ENCODE measurements around the gene BBC3. TPM values are rescaled to one million over a fixed set of nuclear protein-coding genes. Genes with fewer than 3 reads are reported as not detected.
A peak's percentile ranks its signal among the peaks of the same experiment; 100 is the strongest.

Gene BBC3
- total RNA-seq, 2 donors from 2014 or later = 1.3 to 11.4 TPM

DNA sequence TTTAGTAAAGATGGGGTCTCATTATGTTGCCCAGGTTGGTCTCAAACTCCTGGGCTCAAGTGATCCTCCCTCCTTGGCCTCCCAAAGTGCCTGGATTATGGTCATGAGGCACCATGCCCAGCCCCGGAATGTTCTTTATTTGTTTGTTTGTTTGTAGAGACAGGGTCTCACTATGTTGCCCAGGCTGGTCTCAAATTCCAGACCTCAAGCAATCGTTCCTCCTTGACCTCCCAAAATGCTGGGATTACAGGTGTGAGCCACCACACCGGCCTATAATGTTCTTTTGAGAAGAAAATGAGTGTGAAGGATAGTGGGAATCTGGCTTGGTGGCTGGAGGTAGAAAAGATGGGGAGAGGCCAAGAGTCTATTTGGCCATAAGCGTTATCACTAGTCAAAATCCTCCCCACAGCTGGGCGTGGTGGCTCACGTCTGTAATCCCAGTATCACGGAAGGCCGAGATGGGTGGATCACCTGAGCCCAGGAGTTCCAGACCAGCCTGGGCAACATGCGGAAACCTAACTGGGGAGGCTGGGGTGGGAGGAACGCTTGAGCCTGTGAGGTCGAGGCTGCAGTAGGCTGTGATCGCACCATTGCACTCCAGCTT lies 5.2 kb upstream of the BBC3 start:
- TF ChIP-seq POLR2A (IDR thresholded peaks at IDR 0.05) = no peak
- TF ChIP-seq, protein P1, sequence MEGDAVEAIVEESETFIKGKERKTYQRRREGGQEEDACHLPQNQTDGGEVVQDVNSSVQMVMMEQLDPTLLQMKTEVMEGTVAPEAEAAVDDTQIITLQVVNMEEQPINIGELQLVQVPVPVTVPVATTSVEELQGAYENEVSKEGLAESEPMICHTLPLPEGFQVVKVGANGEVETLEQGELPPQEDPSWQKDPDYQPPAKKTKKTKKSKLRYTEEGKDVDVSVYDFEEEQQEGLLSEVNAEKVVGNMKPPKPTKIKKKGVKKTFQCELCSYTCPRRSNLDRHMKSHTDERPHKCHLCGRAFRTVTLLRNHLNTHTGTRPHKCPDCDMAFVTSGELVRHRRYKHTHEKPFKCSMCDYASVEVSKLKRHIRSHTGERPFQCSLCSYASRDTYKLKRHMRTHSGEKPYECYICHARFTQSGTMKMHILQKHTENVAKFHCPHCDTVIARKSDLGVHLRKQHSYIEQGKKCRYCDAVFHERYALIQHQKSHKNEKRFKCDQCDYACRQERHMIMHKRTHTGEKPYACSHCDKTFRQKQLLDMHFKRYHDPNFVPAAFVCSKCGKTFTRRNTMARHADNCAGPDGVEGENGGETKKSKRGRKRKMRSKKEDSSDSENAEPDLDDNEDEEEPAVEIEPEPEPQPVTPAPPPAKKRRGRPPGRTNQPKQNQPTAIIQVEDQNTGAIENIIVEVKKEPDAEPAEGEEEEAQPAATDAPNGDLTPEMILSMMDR (IDR thresholded peaks at IDR 0.05) = no peak
- H3K27me3 ChIP-seq = peaks cover 0 to 5% of the 10 kb centered on the region in 2 donors
- no peaks in the 10 kb centered on the region for H3K36me3 ChIP-seq (replicated peaks in 1 of 2; ENCODE audit: insufficient read depth in 1 of 2, low read depth in 2 of 2)
- H3K4me1 ChIP-seq = peaks cover 38% of the 10 kb centered on the region
- 83 to 90% methylated on average over 11 to 12 of the region's 12 CpGs for WGBS, 2 donors
- no peaks in the 10 kb centered on the region for H3K9me3 ChIP-seq
- intact Hi-C loops (cut with DNase I) = no loop called here
- ATAC-seq (no peak), DNase-seq (no peak)
- H3K27ac ChIP-seq = no peak overlapping the region
- H3K4me3 ChIP-seq = no peak overlapping the region

DNA sequence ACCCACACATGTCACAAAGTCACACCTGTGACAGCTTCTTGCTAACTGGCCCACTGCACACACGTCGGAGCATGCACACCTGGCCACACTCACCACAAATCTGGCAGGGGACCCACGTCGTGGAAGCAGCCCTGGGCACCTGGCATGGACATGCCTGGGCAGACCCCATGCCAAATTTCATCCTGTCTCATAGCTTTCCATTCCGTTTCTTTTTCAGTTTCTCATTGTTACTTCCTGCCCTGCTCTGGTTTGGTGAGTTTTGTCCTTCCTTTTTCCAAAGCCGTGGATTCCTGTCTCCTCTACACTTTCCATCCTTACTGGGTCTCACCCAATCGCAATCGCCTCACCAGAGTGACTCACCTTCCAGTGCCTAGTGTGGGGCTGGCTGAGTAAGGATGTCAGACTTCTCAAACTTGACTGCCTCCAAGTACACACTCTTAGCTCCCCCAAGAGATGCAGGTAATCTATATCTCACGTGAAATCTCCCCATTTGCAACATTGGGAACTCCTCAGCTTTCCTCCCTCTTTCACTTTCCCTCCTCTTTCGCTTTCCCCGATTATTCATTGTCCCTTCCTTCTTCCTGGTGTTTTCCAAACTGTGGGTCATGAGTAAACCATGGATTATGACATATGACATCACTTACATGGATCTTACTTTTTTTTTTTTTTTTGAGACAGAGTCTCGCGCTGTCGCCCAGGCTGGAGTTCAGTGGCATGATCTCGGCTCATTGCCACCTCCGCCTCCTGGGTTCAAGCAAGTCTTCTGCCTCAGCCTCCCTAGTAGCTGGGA lies 1.6 kb upstream of the BBC3 start:
- DNase-seq = peak in 2 of 4 donors; percentile 31 to 53
- no peak overlapping the region for H3K4me3 ChIP-seq

DNA sequence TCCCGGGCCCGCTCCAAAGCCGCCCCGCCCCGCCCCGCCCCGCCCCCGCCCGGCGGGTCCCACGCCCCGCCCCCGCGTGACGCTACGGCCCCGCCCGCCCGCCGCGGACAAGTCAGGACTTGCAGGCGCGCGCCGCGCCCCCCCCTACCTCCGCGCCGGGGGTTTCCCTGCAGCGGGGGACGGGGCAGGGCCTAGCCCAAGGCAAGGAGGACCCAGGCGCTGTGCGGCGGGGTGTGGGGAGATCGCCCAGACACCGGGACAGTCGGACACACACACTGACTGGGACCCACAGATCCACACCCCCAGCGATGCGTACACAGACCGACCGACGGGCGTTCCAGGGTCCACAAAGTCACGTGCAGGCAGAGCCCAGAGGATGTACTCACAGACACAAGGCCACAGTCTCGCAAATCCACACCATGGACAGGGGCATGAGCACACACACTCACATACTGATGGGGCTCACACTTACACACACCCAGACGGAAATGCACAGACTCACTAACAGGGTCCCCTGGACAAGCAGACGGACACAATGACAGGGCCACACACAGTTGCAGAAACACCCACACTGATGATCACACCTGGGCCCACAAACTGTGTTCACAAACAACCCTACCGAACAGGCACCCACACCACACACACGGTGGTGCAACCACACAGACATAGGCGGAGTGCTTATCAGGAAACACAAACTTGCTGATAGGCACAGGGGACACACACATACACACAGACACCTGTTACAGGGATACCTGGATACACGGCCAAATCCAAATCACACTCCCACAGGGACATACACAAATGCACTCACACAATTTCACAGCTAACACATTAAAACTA lies 436 bp upstream of the BBC3 start:
- H3K4me1 ChIP-seq = peaks cover 53% of the 10 kb centered on the region
- peak overlapping the region; percentile 75 to 97 (median 93) for H3K27ac ChIP-seq
- 2 to 22% methylated on average over 4 to 28 of the region's 51 CpGs for WGBS, 2 donors
- peak; percentile 68 for ATAC-seq
- peak; percentile 90 to 94 (median 93) for DNase-seq
- intact Hi-C loops (cut with DNase I) = no loop called here
- TF ChIP-seq POLR2A (IDR thresholded peaks at IDR 0.05) = peak in 2 of 3 donors; percentile 75 to 80
- TF ChIP-seq, protein P1 (IDR thresholded peaks at IDR 0.05) = no peak
- no peaks in the 10 kb centered on the region for H3K36me3 ChIP-seq (replicated peaks in 1 of 2; ENCODE audit: insufficient read depth in 1 of 2, low read depth in 2 of 2)
- H3K4me3 ChIP-seq = no peak overlapping the region
- no peaks in the 10 kb centered on the region for H3K27me3 ChIP-seq
- H3K9me3 ChIP-seq = no peaks in the 10 kb centered on the region

More for the DNA sequence above, 1.6 kb upstream of the BBC3 start:
- WGBS, 2 donors = 38 to 47% methylated on average over 16 of the region's 16 CpGs
- H3K9me3 ChIP-seq = no peaks in the 10 kb centered on the region
- H3K27ac ChIP-seq = peak overlapping the region; percentile 8 to 97 (median 86)
- TF ChIP-seq, protein P1 (IDR thresholded peaks at IDR 0.05) = no peak
- peak in 2 of 3 donors; percentile 55 to 68 for TF ChIP-seq POLR2A (IDR thresholded peaks at IDR 0.05)
- peak; percentile 7 for ATAC-seq
- no peaks in the 10 kb centered on the region for H3K36me3 ChIP-seq (replicated peaks in 1 of 2; ENCODE audit: insufficient read depth in 1 of 2, low read depth in 2 of 2)
- no peaks in the 10 kb centered on the region for H3K27me3 ChIP-seq
- intact Hi-C loops (cut with DNase I) = no loop called here
- peaks cover 41% of the 10 kb centered on the region for H3K4me1 ChIP-seq

DNA sequence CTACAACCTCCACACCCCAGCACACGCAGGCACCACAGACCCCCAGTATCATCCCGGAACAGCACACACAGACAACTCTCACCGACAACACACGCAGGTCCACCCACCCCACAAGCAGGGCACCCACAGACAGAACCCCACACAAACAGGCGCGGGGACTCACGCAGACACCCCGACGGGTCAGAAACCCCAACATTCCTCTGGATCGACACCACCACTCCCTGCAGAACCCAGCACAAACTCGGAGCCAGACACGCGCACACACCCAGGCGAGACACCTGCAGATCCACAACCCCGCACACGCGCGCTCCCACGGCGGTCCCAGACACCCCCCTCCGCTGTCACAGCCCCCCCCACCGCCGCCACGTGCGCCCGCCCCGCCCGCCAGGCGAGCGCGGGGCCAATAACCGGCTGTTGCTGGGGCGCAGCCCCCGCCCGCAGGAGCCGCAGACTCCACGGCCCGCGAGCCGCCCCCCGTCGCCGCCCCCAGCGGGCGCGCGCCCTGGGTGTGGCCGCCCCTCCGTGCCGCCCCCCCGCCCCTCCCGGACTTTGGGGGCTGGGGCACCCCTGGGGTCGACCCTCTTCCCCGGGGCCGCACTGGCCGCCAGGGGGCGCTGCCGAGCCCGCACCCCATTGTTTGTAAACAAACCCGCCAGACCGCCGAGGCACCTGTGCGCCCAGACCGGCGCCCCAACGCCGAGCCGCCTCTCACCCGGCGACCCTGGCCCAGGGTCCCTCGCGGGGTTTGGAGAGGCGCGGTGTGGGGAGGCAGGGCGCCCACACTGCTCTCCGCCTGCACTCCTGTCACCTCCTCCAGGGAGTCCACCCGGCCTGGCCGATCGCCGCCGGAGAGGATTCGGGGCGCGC lies 712 bp downstream of the BBC3 start:
- H3K9me3 ChIP-seq = no peaks in the 10 kb centered on the region
- H3K4me3 ChIP-seq = peak overlapping the region; percentile 75 to 98
- no peaks in the 10 kb centered on the region for H3K27me3 ChIP-seq
- intact Hi-C loops (cut with DNase I) = no loop called here
- peak overlapping the region; percentile 75 to 97 (median 93) for H3K27ac ChIP-seq
- DNase-seq = peak; percentile 63 to 77 (median 74)
- WGBS, 2 donors = 0 to 2% methylated on average over 1 to 47 of the region's 84 CpGs
- TF ChIP-seq, protein P1 (IDR thresholded peaks at IDR 0.05) = peak; percentile 53 to 99 (median 77)
- TF ChIP-seq POLR2A (IDR thresholded peaks at IDR 0.05) = no peak
- H3K4me1 ChIP-seq = peaks cover 61% of the 10 kb centered on the region
- ATAC-seq = peak; percentile 12
- H3K36me3 ChIP-seq (replicated peaks in 1 of 2; ENCODE audit: insufficient read depth in 1 of 2, low read depth in 2 of 2) = no peaks in the 10 kb centered on the region

Data from body of pancreas (tissue), 4 donors.